ENCODE data around the gene NXF1. TPM values are rescaled to one million over a fixed set of nuclear protein-coding genes. Genes with fewer than 3 reads are reported as not detected.

Gene NXF1
- total and polyA plus RNA-seq, 2 of the 13 experiments (the other 11 are each of a cell fraction or from before 2014, with no cell fraction given) = 30.4 to 30.9 TPM

GRCh38 chr11:62841361-62842170 lies 36.3 kb upstream of the NXF1 start (continued):
- TF ChIP-seq SMAD1 (CRISPR knock-in tag; IDR thresholded peaks at IDR 0.05; ENCODE audit: borderline replicate concordance, low read depth) (no peak; the same call in 1 of the 2 replicates), ZNF230 (CRISPR knock-in tag; IDR thresholded peaks at IDR 0.05) (no peak; the same call in 1 of the 2 replicates), MED1 (CRISPR knock-in tag; IDR thresholded peaks at IDR 0.05) (peak; percentile 100), AHR (CRISPR knock-in tag; IDR thresholded peaks at IDR 0.05) (0 out of 2 replicates have a peak, but pooled peaks have one; percentile 65), ZFAT (CRISPR knock-in tag; conservative IDR thresholded peaks at IDR 0.05) (no peak; the same call in 1 of the 2 replicates), CAMTA2 (CRISPR knock-in tag; IDR thresholded peaks at IDR 0.05; ENCODE audit: borderline replicate concordance) (no peak), IKZF1 (IDR thresholded peaks at IDR 0.05) (no peak), EZH2 (conservative IDR thresholded peaks at IDR 0.05; ENCODE audit: low read depth, low read length) (no peak), ATF1 (CRISPR knock-in tag; IDR thresholded peaks at IDR 0.05) (peak; percentile 47; the same call in 1 of the 2 replicates), FOXA3 (CRISPR knock-in tag; IDR thresholded peaks at IDR 0.05) (peak; percentile 91), HMGA1 (CRISPR knock-in tag; conservative IDR thresholded peaks at IDR 0.05) (no peak), NFE2L1 (CRISPR knock-in tag; IDR thresholded peaks at IDR 0.05; ENCODE audit: borderline replicate concordance) (no peak), ZNF264 (CRISPR knock-in tag; IDR thresholded peaks at IDR 0.05) (peak; percentile 96), ATM (IDR thresholded peaks at IDR 0.05; ENCODE audit: borderline replicate concordance) (0 out of 2 replicates have a peak, but pooled peaks have one; percentile 56), HOMEZ (CRISPR knock-in tag; IDR thresholded peaks at IDR 0.05; ENCODE audit: low read depth) (no peak), ZNF660 (CRISPR knock-in tag; IDR thresholded peaks at IDR 0.05; ENCODE audit: borderline replicate concordance, low read depth) (no peak), SMAD9 (CRISPR knock-in tag; IDR thresholded peaks at IDR 0.05) (peak; percentile 97), POLR2A (IDR thresholded peaks at IDR 0.05; ENCODE audit: insufficient read depth in 1 of 2, low read depth in 2 of 2, low read length in 2 of 2) (peak; percentile 99 to 100), NRL (CRISPR knock-in tag; IDR thresholded peaks at IDR 0.05; ENCODE audit: borderline replicate concordance) (no peak), ZNF713 (CRISPR knock-in tag; IDR thresholded peaks at IDR 0.05) (no peak), ELF4 (CRISPR knock-in tag; IDR thresholded peaks at IDR 0.05; ENCODE audit: borderline replicate concordance) (no peak)
- TF ChIP-seq, protein P1, sequence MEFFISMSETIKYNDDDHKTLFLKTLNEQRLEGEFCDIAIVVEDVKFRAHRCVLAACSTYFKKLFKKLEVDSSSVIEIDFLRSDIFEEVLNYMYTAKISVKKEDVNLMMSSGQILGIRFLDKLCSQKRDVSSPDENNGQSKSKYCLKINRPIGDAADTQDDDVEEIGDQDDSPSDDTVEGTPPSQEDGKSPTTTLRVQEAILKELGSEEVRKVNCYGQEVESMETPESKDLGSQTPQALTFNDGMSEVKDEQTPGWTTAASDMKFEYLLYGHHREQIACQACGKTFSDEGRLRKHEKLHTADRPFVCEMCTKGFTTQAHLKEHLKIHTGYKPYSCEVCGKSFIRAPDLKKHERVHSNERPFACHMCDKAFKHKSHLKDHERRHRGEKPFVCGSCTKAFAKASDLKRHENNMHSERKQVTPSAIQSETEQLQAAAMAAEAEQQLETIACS (CRISPR knock-in tag; IDR thresholded peaks at IDR 0.05) = 0 out of 2 replicates have a peak, but pooled peaks have one; percentile 48
- TF ChIP-seq, protein P2, sequence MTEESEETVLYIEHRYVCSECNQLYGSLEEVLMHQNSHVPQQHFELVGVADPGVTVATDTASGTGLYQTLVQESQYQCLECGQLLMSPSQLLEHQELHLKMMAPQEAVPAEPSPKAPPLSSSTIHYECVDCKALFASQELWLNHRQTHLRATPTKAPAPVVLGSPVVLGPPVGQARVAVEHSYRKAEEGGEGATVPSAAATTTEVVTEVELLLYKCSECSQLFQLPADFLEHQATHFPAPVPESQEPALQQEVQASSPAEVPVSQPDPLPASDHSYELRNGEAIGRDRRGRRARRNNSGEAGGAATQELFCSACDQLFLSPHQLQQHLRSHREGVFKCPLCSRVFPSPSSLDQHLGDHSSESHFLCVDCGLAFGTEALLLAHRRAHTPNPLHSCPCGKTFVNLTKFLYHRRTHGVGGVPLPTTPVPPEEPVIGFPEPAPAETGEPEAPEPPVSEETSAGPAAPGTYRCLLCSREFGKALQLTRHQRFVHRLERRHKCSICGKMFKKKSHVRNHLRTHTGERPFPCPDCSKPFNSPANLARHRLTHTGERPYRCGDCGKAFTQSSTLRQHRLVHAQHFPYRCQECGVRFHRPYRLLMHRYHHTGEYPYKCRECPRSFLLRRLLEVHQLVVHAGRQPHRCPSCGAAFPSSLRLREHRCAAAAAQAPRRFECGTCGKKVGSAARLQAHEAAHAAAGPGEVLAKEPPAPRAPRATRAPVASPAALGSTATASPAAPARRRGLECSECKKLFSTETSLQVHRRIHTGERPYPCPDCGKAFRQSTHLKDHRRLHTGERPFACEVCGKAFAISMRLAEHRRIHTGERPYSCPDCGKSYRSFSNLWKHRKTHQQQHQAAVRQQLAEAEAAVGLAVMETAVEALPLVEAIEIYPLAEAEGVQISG (CRISPR knock-in tag; IDR thresholded peaks at IDR 0.05) = peak; percentile 83
- TF ChIP-seq, protein P3, sequence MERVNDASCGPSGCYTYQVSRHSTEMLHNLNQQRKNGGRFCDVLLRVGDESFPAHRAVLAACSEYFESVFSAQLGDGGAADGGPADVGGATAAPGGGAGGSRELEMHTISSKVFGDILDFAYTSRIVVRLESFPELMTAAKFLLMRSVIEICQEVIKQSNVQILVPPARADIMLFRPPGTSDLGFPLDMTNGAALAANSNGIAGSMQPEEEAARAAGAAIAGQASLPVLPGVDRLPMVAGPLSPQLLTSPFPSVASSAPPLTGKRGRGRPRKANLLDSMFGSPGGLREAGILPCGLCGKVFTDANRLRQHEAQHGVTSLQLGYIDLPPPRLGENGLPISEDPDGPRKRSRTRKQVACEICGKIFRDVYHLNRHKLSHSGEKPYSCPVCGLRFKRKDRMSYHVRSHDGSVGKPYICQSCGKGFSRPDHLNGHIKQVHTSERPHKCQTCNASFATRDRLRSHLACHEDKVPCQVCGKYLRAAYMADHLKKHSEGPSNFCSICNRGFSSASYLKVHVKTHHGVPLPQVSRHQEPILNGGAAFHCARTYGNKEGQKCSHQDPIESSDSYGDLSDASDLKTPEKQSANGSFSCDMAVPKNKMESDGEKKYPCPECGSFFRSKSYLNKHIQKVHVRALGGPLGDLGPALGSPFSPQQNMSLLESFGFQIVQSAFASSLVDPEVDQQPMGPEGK (CRISPR knock-in tag; IDR thresholded peaks at IDR 0.05) = peak; percentile 69
